HepG2 (cell line): ENCODE measurements around the gene TEFM. TPM values are rescaled to one million over a fixed set of nuclear protein-coding genes. Genes with fewer than 3 reads are reported as not detected.

Experiments
- DMAP1 ChIP-seq: IDR thresholded peaks from 2 replicates; pipeline ENCODE4 v1.6.1; 2016
- FOXA3 ChIP-seq: IDR thresholded peaks from 2 replicates; pipeline ENCODE4 v1.6.1; 2016; ENCODE audit warnings: missing genetic modification reagents, missing compliant biosample characterization
- ZEB1 ChIP-seq: IDR thresholded peaks from 2 replicates; pipeline ENCODE4 v1.6.1; 2012; ENCODE audit warnings: mild to moderate bottlenecking, low read depth, inconsistent platforms; ENCODE audit not compliant: insufficient replicate concordance
- ZNF225 ChIP-seq: sonication (generic); formaldehyde crosslinking; IDR thresholded peaks from 2 replicates; pipeline ENCODE4 v1.4.0; 2020; ENCODE audit warnings: mild to moderate bottlenecking, missing genetic modification reagents
- ZNF251 ChIP-seq: sonication (generic); formaldehyde crosslinking; IDR thresholded peaks from 2 replicates; pipeline ENCODE4 v1.9.0; 2021; ENCODE audit warnings: mild to moderate bottlenecking, missing genetic modification reagents
- ZNF343 ChIP-seq: sonication (generic); formaldehyde crosslinking; IDR thresholded peaks from 2 replicates; pipeline ENCODE4 v1.4.0; 2020; ENCODE audit warnings: mild to moderate bottlenecking, missing genetic modification reagents
- ZNF746 ChIP-seq: sonication (generic); formaldehyde crosslinking; IDR thresholded peaks from 2 replicates; pipeline ENCODE4 v1.8.0; 2022; ENCODE audit warnings: mild to moderate bottlenecking, missing genetic modification reagents
- ZSCAN29 ChIP-seq: sonication (generic); formaldehyde crosslinking; conservative IDR thresholded peaks from 2 replicates; pipeline ENCODE4 v1.4.0; 2020; ENCODE audit warnings: mild to moderate bottlenecking, missing genetic modification reagents
- polyA plus RNA-seq, 8 experiments: library from polyadenylated mRNA; depleted of rRNA in 3 of 8; stranded (reverse) in 7 of 8; unstranded in 1 of 8; fragments of >200 nt; fragmentation: Illumina TruSeq in 4 of 8; extraction: Trizol in 4 of 8; gene quantifications; 2 replicates each; pipeline versions ENCODE4 v1.2.1 to v1.2.3, GENCODE V29; 2011 to 2016; ENCODE audit warnings: low read depth in 4 of 8, missing spikeins in 1 of 8, mixed read lengths in 1 of 8; ENCODE audit not compliant: insufficient read depth in 1 of 8
- total RNA-seq, 5 experiments: library from RNA; depleted of rRNA; stranded (reverse); fragments of >200 nt; fragmentation: Illumina TruSeq; extraction: Trizol; gene quantifications; 2 replicates each; pipeline ENCODE4 v1.2.3, GENCODE V29; 2016; ENCODE audit warnings: low read depth in 1 of 5
- TF ChIP-seq, protein P1 (sequence below): sonication (generic); formaldehyde crosslinking; IDR thresholded peaks from 2 replicates; pipeline ENCODE4 v1.8.0; 2022; ENCODE audit warnings: mild to moderate bottlenecking, missing genetic modification reagents, borderline replicate concordance
- TF ChIP-seq, protein P2 (sequence below), 2 experiments: fragments of 450-650 bp in 1 of 2; sonication (generic) in 1 of 2; formaldehyde crosslinking in 1 of 2; IDR thresholded peaks; 2 replicates each; pipeline versions ENCODE4 v1.6.1 to v1.8.0; 2016 to 2022; ENCODE audit warnings: antibody characterized with exemption in 1 of 2, mild to moderate bottlenecking in 1 of 2, missing genetic modification reagents in 1 of 2
- TF ChIP-seq, protein P3 (sequence below): sonication (generic); formaldehyde crosslinking; IDR thresholded peaks from 2 replicates; pipeline ENCODE4 v1.9.0; 2021; ENCODE audit warnings: mild to moderate bottlenecking, missing genetic modification reagents

The TEFM gene
- total and polyA plus RNA-seq, 2 of the 13 experiments (the other 11 are each of a cell fraction or from before 2014, with no cell fraction given): 7.0 to 20.0 TPM

DNA sequence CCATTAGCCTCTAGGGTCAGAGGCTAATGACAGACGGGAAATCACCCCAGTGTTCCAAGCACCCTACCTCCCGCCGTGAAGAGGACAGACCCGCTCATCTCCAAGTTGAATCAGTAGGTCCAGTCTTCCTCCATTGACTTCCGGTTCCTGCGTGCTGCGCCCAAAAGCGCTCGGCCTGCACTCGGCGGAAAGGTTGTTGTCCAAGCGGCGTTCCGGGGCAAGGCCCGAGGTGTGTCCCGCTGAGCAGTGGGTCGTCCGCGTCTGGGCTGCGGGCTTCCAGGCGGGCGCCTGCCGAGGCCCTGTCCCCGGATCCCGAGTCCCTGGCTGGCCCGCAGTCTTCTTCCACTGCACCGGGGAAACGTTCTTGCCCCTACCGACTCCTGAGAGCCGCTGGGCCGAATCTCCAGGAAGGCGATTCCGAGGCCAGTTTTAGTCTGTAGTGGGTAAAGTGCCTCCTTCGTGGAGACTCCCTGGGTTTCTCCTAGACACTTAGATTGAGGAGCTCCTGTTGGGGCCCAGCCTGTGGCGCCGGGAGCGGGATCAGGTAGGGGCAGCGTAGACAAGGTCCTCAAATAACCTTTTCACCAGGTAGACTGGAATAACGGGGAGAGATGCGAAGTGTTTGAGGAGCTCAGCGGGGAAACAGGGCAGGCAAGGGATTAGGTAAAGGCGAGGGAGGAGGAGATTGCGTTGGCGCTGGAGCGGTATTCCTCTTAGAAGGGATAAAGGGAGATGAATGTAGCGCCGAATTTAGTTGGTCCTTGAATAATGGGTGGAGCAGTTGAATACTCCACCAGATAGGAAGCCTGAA is at the start of gene TEFM (continued):
- TF ChIP-seq, protein P1, sequence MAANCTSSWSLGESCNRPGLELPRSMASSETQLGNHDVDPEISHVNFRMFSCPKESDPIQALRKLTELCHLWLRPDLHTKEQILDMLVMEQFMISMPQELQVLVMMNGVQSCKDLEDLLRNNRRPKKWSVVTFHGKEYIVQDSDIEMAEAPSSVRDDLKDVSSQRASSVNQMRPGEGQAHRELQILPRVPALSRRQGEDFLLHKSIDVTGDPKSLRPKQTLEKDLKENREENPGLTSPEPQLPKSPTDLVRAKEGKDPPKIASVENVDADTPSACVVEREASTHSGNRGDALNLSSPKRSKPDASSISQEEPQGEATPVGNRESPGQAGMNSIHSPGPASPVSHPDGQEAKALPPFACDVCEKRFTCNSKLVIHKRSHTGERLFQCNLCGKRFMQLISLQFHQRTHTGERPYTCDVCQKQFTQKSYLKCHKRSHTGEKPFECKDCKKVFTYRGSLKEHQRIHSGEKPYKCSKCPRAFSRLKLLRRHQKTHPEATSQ (CRISPR knock-in tag): peak; percentile 57; the same call in 1 of the 2 replicates
- TF ChIP-seq, protein P2, sequence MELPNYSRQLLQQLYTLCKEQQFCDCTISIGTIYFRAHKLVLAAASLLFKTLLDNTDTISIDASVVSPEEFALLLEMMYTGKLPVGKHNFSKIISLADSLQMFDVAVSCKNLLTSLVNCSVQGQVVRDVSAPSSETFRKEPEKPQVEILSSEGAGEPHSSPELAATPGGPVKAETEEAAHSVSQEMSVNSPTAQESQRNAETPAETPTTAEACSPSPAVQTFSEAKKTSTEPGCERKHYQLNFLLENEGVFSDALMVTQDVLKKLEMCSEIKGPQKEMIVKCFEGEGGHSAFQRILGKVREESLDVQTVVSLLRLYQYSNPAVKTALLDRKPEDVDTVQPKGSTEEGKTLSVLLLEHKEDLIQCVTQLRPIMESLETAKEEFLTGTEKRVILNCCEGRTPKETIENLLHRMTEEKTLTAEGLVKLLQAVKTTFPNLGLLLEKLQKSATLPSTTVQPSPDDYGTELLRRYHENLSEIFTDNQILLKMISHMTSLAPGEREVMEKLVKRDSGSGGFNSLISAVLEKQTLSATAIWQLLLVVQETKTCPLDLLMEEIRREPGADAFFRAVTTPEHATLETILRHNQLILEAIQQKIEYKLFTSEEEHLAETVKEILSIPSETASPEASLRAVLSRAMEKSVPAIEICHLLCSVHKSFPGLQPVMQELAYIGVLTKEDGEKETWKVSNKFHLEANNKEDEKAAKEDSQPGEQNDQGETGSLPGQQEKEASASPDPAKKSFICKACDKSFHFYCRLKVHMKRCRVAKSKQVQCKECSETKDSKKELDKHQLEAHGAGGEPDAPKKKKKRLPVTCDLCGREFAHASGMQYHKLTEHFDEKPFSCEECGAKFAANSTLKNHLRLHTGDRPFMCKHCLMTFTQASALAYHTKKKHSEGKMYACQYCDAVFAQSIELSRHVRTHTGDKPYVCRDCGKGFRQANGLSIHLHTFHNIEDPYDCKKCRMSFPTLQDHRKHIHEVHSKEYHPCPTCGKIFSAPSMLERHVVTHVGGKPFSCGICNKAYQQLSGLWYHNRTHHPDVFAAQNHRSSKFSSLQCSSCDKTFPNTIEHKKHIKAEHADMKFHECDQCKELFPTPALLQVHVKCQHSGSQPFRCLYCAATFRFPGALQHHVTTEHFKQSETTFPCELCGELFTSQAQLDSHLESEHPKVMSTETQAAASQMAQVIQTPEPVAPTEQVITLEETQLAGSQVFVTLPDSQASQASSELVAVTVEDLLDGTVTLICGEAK (IDR thresholded peaks at IDR 0.05): peak; percentile 96
- TF ChIP-seq, protein P2 (CRISPR knock-in tag; IDR thresholded peaks at IDR 0.05): peak; percentile 93
- TF ChIP-seq ZSCAN29: peak; percentile 98
- 0 out of 2 replicates have a peak, but pooled peaks have one; percentile 41 for TF ChIP-seq ZNF251 (CRISPR knock-in tag)
- TF ChIP-seq ZEB1: peak; percentile 63
- peak; percentile 82; the same call in 1 of the 2 replicates for TF ChIP-seq ZNF343 (CRISPR knock-in tag)
- peak; percentile 79 for TF ChIP-seq FOXA3 (CRISPR knock-in tag)
- TF ChIP-seq ZNF746: peak; percentile 84
- TF ChIP-seq ZNF225 (CRISPR knock-in tag): peak; percentile 96
- TF ChIP-seq DMAP1 (CRISPR knock-in tag): peak; percentile 88
- TF ChIP-seq, protein P3, sequence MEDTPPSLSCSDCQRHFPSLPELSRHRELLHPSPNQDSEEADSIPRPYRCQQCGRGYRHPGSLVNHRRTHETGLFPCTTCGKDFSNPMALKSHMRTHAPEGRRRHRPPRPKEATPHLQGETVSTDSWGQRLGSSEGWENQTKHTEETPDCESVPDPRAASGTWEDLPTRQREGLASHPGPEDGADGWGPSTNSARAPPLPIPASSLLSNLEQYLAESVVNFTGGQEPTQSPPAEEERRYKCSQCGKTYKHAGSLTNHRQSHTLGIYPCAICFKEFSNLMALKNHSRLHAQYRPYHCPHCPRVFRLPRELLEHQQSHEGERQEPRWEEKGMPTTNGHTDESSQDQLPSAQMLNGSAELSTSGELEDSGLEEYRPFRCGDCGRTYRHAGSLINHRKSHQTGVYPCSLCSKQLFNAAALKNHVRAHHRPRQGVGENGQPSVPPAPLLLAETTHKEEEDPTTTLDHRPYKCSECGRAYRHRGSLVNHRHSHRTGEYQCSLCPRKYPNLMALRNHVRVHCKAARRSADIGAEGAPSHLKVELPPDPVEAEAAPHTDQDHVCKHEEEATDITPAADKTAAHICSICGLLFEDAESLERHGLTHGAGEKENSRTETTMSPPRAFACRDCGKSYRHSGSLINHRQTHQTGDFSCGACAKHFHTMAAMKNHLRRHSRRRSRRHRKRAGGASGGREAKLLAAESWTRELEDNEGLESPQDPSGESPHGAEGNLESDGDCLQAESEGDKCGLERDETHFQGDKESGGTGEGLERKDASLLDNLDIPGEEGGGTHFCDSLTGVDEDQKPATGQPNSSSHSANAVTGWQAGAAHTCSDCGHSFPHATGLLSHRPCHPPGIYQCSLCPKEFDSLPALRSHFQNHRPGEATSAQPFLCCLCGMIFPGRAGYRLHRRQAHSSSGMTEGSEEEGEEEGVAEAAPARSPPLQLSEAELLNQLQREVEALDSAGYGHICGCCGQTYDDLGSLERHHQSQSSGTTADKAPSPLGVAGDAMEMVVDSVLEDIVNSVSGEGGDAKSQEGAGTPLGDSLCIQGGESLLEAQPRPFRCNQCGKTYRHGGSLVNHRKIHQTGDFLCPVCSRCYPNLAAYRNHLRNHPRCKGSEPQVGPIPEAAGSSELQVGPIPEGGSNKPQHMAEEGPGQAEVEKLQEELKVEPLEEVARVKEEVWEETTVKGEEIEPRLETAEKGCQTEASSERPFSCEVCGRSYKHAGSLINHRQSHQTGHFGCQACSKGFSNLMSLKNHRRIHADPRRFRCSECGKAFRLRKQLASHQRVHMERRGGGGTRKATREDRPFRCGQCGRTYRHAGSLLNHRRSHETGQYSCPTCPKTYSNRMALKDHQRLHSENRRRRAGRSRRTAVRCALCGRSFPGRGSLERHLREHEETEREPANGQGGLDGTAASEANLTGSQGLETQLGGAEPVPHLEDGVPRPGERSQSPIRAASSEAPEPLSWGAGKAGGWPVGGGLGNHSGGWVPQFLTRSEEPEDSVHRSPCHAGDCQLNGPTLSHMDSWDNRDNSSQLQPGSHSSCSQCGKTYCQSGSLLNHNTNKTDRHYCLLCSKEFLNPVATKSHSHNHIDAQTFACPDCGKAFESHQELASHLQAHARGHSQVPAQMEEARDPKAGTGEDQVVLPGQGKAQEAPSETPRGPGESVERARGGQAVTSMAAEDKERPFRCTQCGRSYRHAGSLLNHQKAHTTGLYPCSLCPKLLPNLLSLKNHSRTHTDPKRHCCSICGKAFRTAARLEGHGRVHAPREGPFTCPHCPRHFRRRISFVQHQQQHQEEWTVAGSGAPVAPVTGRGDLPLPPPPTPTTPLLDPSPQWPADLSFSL (CRISPR knock-in tag): no peak
